ENCODE measurements around the gene C12orf42. TPM values are rescaled to one million over a fixed set of nuclear protein-coding genes. Genes with fewer than 3 reads are reported as not detected.

Gene C12orf42
- total and polyA plus RNA-seq, 4 experiments from 2014 or later = 4.5 to 12.8 (median 6.5) TPM

GRCh38 chr12:103330672-103331071 is 165.1 kb downstream of the C12orf42 start:
- intact Hi-C loops (cut with micrococcal nuclease) = no loop called here
- CTCF ChIA-PET (ENCODE audit: partially characterized antibody) = no interaction called here

GRCh38 chr12:103327676-103328075 is 168.1 kb downstream of the C12orf42 start:
- Histone ChIP-seq H3K4me1 (ENCODE audit: insufficient read depth, low read length) (no peaks in the 10 kb centered on the region), H3K27ac (ENCODE audit: low read depth, low read length) (no peak overlapping the region), H3K9me3 (ENCODE audit: control insufficient read depth in 1 of 2, low read length in 2 of 2) (no peaks in the 10 kb centered on the region), H3K36me3 (ENCODE audit: insufficient read depth, low read length) (no peaks in the 10 kb centered on the region), H3K27me3 (ENCODE audit: insufficient read depth, low read length) (no peaks in the 10 kb centered on the region), H3K4me3 (ENCODE audit: low read length in 2 of 2) (no peak overlapping the region)
- ChIA-PET CTCF (ENCODE audit: partially characterized antibody) (no interaction called here), POLR2A (ENCODE audit: partially characterized antibody) (no interaction called here)
- peaks cover 0 to 2% (median under 1%) of the 10 kb centered on the region in 4 donors for H3K4me1 Mint-ChIP-seq
- H3K27me3 Mint-ChIP-seq = no peaks in the 10 kb centered on the region
- H3K36me3 Mint-ChIP-seq = peaks cover 0 to 12% of the 10 kb centered on the region in 2 donors
- DNase-seq = no peak
- no peak overlapping the region for H3K4me3 Mint-ChIP-seq
- H3K27ac Mint-ChIP-seq = no peak overlapping the region
- intact Hi-C loops (cut with micrococcal nuclease) = no loop called here
- peaks cover 0 to 3% (median 0%) of the 10 kb centered on the region in 8 donors for H3K9me3 Mint-ChIP-seq

More at GRCh38 chr12:103330672-103331071, 165.1 kb downstream of the C12orf42 start:
- H3K4me3 Mint-ChIP-seq = no peak overlapping the region
- no peaks in the 10 kb centered on the region for H3K27me3 ChIP-seq (ENCODE audit: insufficient read depth, low read length)
- H3K36me3 ChIP-seq (ENCODE audit: insufficient read depth, low read length) = no peaks in the 10 kb centered on the region
- H3K9me3 Mint-ChIP-seq = no peaks in the 10 kb centered on the region
- H3K9me3 ChIP-seq (ENCODE audit: control insufficient read depth in 1 of 2, low read length in 2 of 2) = no peaks in the 10 kb centered on the region
- H3K4me1 Mint-ChIP-seq = peaks cover 0 to 2% (median under 1%) of the 10 kb centered on the region in 4 donors
- POLR2A ChIA-PET (ENCODE audit: partially characterized antibody) = no interaction called here
- peaks cover 0 to 5% of the 10 kb centered on the region in 2 donors for H3K36me3 Mint-ChIP-seq
- DNase-seq = no peak
- H3K4me3 ChIP-seq (ENCODE audit: low read length in 2 of 2) = no peak overlapping the region
- no peaks in the 10 kb centered on the region for H3K27me3 Mint-ChIP-seq
- no peak overlapping the region for H3K27ac Mint-ChIP-seq
- H3K27ac ChIP-seq (ENCODE audit: low read depth, low read length) = no peak overlapping the region
- H3K4me1 ChIP-seq (ENCODE audit: insufficient read depth, low read length) = no peaks in the 10 kb centered on the region

GRCh38 chr12:103326190-103326589 is 169.6 kb downstream of the C12orf42 start:
- H3K4me3 ChIP-seq (ENCODE audit: low read length in 2 of 2) = no peak overlapping the region
- Mint-ChIP-seq H3K36me3 (peaks cover 0 to 12% of the 10 kb centered on the region in 2 donors), H3K4me1 (no peaks in the 10 kb centered on the region), H3K27ac (no peak overlapping the region), H3K9me3 (peaks cover 0 to 5% (median 2%) of the 10 kb centered on the region in 8 donors), H3K27me3 (no peaks in the 10 kb centered on the region), H3K4me3 (no peak overlapping the region)
- ChIA-PET POLR2A (ENCODE audit: partially characterized antibody) (no interaction called here), CTCF (ENCODE audit: partially characterized antibody) (interaction anchor here (1.4 kb wide), 1 partner anchor 178 kb away, joined by 3 read pairs; no protein-coding TSS in a partner anchor)
- H3K9me3 ChIP-seq (ENCODE audit: control insufficient read depth in 1 of 2, low read length in 2 of 2) = no peaks in the 10 kb centered on the region
- no peak overlapping the region for H3K27ac ChIP-seq (ENCODE audit: low read depth, low read length)
- no peaks in the 10 kb centered on the region for H3K4me1 ChIP-seq (ENCODE audit: insufficient read depth, low read length)
- intact Hi-C loops (cut with micrococcal nuclease) = loop anchor here (1.0 kb wide), 1 partner anchor 178 kb away; no protein-coding TSS in a partner anchor
- H3K36me3 ChIP-seq (ENCODE audit: insufficient read depth, low read length) = no peaks in the 10 kb centered on the region
- H3K27me3 ChIP-seq (ENCODE audit: insufficient read depth, low read length) = no peaks in the 10 kb centered on the region
- no peak for DNase-seq

- Mint-ChIP-seq H3K4me3 (no peak overlapping the region), H3K27ac (no peak overlapping the region), H3K4me1 (no peaks in the 10 kb centered on the region), H3K9me3 (peaks cover 8 to 26% (median 13%) of the 10 kb centered on the region in 8 donors), H3K27me3 (no peaks in the 10 kb centered on the region), H3K36me3 (peaks cover 11 to 25% of the 10 kb centered on the region in 2 donors)
- Histone ChIP-seq H3K4me3 (ENCODE audit: low read length in 2 of 2) (no peak overlapping the region), H3K9me3 (ENCODE audit: control insufficient read depth in 1 of 2, low read length in 2 of 2) (no peaks in the 10 kb centered on the region), H3K4me1 (ENCODE audit: insufficient read depth, low read length) (no peaks in the 10 kb centered on the region), H3K27ac (ENCODE audit: low read depth, low read length) (no peak overlapping the region), H3K36me3 (ENCODE audit: insufficient read depth, low read length) (no peaks in the 10 kb centered on the region), H3K27me3 (ENCODE audit: insufficient read depth, low read length) (no peaks in the 10 kb centered on the region)
- POLR2A ChIA-PET (ENCODE audit: partially characterized antibody) = no interaction called here
- no peak for DNase-seq
- intact Hi-C loops (cut with micrococcal nuclease) = no loop called here
- CTCF ChIA-PET (ENCODE audit: partially characterized antibody) = no interaction called here
These were observed 177.2 kb downstream of the C12orf42 start for GRCh38 chr12:103318566-103318965.

- ChIA-PET CTCF (ENCODE audit: partially characterized antibody) (no interaction called here), POLR2A (ENCODE audit: partially characterized antibody) (no interaction called here)
These were observed 178.5 kb downstream of the C12orf42 start for GRCh38 chr12:103317220-103317619.

GRCh38 chr12:103314786-103315185 is 181.0 kb downstream of the C12orf42 start:
- no peaks in the 10 kb centered on the region for H3K27me3 Mint-ChIP-seq
- H3K27ac Mint-ChIP-seq = no peak overlapping the region
- intact Hi-C loops (cut with micrococcal nuclease) = no loop called here
- peaks cover 9 to 23% of the 10 kb centered on the region in 2 donors for H3K36me3 Mint-ChIP-seq
- H3K4me1 Mint-ChIP-seq = no peaks in the 10 kb centered on the region
- Histone ChIP-seq H3K4me1 (ENCODE audit: insufficient read depth, low read length) (no peaks in the 10 kb centered on the region), H3K9me3 (ENCODE audit: control insufficient read depth in 1 of 2, low read length in 2 of 2) (no peaks in the 10 kb centered on the region), H3K27ac (ENCODE audit: low read depth, low read length) (no peak overlapping the region), H3K36me3 (ENCODE audit: insufficient read depth, low read length) (no peaks in the 10 kb centered on the region), H3K27me3 (ENCODE audit: insufficient read depth, low read length) (no peaks in the 10 kb centered on the region), H3K4me3 (ENCODE audit: low read length in 2 of 2) (no peak overlapping the region)
- no peak for DNase-seq
- ChIA-PET POLR2A (ENCODE audit: partially characterized antibody) (no interaction called here), CTCF (ENCODE audit: partially characterized antibody) (no interaction called here)
- H3K4me3 Mint-ChIP-seq = no peak overlapping the region
- peaks cover 6 to 15% (median 12%) of the 10 kb centered on the region in 8 donors for H3K9me3 Mint-ChIP-seq

More at GRCh38 chr12:103317220-103317619, 178.5 kb downstream of the C12orf42 start:
- no peak for DNase-seq
- no peaks in the 10 kb centered on the region for H3K9me3 ChIP-seq (ENCODE audit: control insufficient read depth in 1 of 2, low read length in 2 of 2)
- H3K27ac ChIP-seq (ENCODE audit: low read depth, low read length) = no peak overlapping the region
- no peaks in the 10 kb centered on the region for H3K36me3 ChIP-seq (ENCODE audit: insufficient read depth, low read length)
- Mint-ChIP-seq H3K27ac (no peak overlapping the region), H3K27me3 (no peaks in the 10 kb centered on the region), H3K4me3 (no peak overlapping the region), H3K4me1 (no peaks in the 10 kb centered on the region), H3K9me3 (peaks cover 8 to 26% (median 13%) of the 10 kb centered on the region in 8 donors), H3K36me3 (peaks cover 11 to 22% of the 10 kb centered on the region in 2 donors)
- H3K27me3 ChIP-seq (ENCODE audit: insufficient read depth, low read length) = no peaks in the 10 kb centered on the region
- no peak overlapping the region for H3K4me3 ChIP-seq (ENCODE audit: low read length in 2 of 2)
- H3K4me1 ChIP-seq (ENCODE audit: insufficient read depth, low read length) = no peaks in the 10 kb centered on the region
- intact Hi-C loops (cut with micrococcal nuclease) = no loop called here

GRCh38 chr12:103313894-103314293 is 181.9 kb downstream of the C12orf42 start:
- no peaks in the 10 kb centered on the region for H3K27me3 Mint-ChIP-seq
- peaks cover 1 to 15% (median 10%) of the 10 kb centered on the region in 8 donors for H3K9me3 Mint-ChIP-seq
- Histone ChIP-seq H3K4me1 (ENCODE audit: insufficient read depth, low read length) (no peaks in the 10 kb centered on the region), H3K4me3 (ENCODE audit: low read length in 2 of 2) (no peak overlapping the region), H3K27me3 (ENCODE audit: insufficient read depth, low read length) (no peaks in the 10 kb centered on the region), H3K9me3 (ENCODE audit: control insufficient read depth in 1 of 2, low read length in 2 of 2) (no peaks in the 10 kb centered on the region), H3K27ac (ENCODE audit: low read depth, low read length) (no peak overlapping the region), H3K36me3 (ENCODE audit: insufficient read depth, low read length) (no peaks in the 10 kb centered on the region)
- H3K36me3 Mint-ChIP-seq = peaks cover 5 to 20% of the 10 kb centered on the region in 2 donors
- CTCF ChIA-PET (ENCODE audit: partially characterized antibody) = no interaction called here
- no peaks in the 10 kb centered on the region for H3K4me1 Mint-ChIP-seq
- peak overlapping the region in 1 of 7 donors; percentile 20 for H3K27ac Mint-ChIP-seq
- intact Hi-C loops (cut with micrococcal nuclease) = no loop called here
- POLR2A ChIA-PET (ENCODE audit: partially characterized antibody) = no interaction called here
- no peak overlapping the region for H3K4me3 Mint-ChIP-seq
- DNase-seq = no peak

All from CD4-positive, alpha-beta memory T cell (primary cell).